ENCODE data around the gene DGKI. TPM values are rescaled to one million over a fixed set of nuclear protein-coding genes. Genes with fewer than 3 reads are reported as not detected.

The DGKI gene
- total and polyA plus RNA-seq, 4 donors, result 0.03 to 1.5 (median 0.33) TPM

DNA sequence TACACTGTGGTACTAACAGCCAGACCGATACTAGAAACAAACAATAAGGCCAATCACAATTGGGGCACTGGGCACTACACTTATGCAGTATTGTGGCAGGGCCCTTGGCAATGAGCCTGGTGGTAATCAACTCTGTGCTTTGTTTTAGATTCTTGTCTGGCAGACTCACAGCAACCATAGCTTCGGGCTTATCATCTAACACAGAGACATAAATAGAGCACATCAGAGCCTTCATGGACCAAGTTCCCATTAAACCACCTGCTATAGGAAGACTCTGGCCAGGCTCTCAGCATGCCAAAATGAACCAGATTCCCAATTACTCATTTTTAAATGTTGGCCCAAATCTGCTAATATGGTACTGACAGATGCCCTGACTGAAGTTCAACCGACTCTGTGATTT, 218.6 kb downstream of the DGKI start:
- no peak for ATAC-seq (ENCODE audit: insufficient read depth, low FRiP score)
- Histone ChIP-seq H3K36me3 (ENCODE audit: control insufficient read depth in 4 of 4, insufficient read depth in 4 of 4, low read length in 4 of 4) (no peaks in the 10 kb centered on the region), H3K9ac (ENCODE audit: insufficient read depth in 1 of 2, low read length in 2 of 2) (no peak overlapping the region), H3K4me3 (no peak overlapping the region), H3K27me3 (ENCODE audit: control insufficient read depth in 3 of 3, insufficient read depth in 3 of 3, low read length in 2 of 3) (no peaks in the 10 kb centered on the region), H3K9me3 (ENCODE audit: control insufficient read depth in 4 of 4, insufficient read depth in 3 of 4, low read length in 3 of 4) (no peaks in the 10 kb centered on the region), H3K4me1 (ENCODE audit: control insufficient read depth in 5 of 5, insufficient read depth in 5 of 5, low read length in 5 of 5) (no peaks in the 10 kb centered on the region), H3K27ac (ENCODE audit: low read depth in 1 of 2, low read length in 1 of 2) (no peak overlapping the region)
- 65 to 79% methylated on average over 3 of the region's 3 CpGs for WGBS, 2 donors
- DNase-seq, result no peak
- TF ChIP-seq, protein P1, sequence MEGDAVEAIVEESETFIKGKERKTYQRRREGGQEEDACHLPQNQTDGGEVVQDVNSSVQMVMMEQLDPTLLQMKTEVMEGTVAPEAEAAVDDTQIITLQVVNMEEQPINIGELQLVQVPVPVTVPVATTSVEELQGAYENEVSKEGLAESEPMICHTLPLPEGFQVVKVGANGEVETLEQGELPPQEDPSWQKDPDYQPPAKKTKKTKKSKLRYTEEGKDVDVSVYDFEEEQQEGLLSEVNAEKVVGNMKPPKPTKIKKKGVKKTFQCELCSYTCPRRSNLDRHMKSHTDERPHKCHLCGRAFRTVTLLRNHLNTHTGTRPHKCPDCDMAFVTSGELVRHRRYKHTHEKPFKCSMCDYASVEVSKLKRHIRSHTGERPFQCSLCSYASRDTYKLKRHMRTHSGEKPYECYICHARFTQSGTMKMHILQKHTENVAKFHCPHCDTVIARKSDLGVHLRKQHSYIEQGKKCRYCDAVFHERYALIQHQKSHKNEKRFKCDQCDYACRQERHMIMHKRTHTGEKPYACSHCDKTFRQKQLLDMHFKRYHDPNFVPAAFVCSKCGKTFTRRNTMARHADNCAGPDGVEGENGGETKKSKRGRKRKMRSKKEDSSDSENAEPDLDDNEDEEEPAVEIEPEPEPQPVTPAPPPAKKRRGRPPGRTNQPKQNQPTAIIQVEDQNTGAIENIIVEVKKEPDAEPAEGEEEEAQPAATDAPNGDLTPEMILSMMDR (IDR thresholded peaks at IDR 0.05; ENCODE audit: control extremely low read depth, extremely low read depth), result no peak

DNA sequence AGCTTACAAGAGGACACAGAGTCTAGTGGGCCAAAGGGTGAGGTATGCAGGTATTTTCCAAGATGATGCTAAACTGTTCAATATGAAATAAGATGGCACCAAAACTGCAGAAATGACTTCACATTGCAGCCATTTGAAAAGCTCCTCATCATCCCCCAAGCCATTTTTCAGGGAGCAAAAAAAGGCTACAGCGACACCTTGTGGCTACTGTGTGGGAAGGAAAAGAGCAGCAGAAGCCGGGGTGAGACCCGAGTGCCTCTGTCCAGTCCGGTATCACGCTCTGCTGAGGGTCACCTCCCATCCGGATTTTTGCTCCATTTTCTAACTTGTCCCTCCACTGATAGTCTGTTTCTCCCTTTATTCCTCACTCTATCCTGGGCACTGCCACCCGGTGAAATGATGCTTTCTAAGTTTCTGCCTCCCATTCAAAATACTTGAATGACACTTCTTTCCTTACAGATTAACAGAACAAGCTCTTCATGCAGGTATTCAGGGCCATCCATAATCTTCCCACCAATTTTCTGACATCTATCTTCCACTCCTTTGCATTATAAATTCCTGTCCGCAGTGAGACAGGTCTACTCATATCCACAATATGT, 220.2 kb downstream of the DGKI start:
- Histone ChIP-seq H3K4me1 (ENCODE audit: control insufficient read depth in 5 of 5, insufficient read depth in 5 of 5, low read length in 5 of 5) (no peaks in the 10 kb centered on the region), H3K27me3 (ENCODE audit: control insufficient read depth in 3 of 3, insufficient read depth in 3 of 3, low read length in 2 of 3) (no peaks in the 10 kb centered on the region), H3K27ac (ENCODE audit: low read depth in 1 of 2, low read length in 1 of 2) (no peak overlapping the region), H3K9ac (ENCODE audit: insufficient read depth in 1 of 2, low read length in 2 of 2) (no peak overlapping the region), H3K9me3 (ENCODE audit: control insufficient read depth in 4 of 4, insufficient read depth in 3 of 4, low read length in 3 of 4) (no peaks in the 10 kb centered on the region), H3K36me3 (ENCODE audit: control insufficient read depth in 4 of 4, insufficient read depth in 4 of 4, low read length in 4 of 4) (no peaks in the 10 kb centered on the region), H3K4me3 (no peak overlapping the region)
- ATAC-seq (ENCODE audit: insufficient read depth, low FRiP score), result peak; percentile 58
- TF ChIP-seq, protein P1 (IDR thresholded peaks at IDR 0.05; ENCODE audit: control extremely low read depth, extremely low read depth), result peak; percentile 39
- DNase-seq, result peak; percentile 55 to 67 (median 58)
- WGBS, 2 donors, result 19% methylated on average over 8 of the region's 8 CpGs

DNA sequence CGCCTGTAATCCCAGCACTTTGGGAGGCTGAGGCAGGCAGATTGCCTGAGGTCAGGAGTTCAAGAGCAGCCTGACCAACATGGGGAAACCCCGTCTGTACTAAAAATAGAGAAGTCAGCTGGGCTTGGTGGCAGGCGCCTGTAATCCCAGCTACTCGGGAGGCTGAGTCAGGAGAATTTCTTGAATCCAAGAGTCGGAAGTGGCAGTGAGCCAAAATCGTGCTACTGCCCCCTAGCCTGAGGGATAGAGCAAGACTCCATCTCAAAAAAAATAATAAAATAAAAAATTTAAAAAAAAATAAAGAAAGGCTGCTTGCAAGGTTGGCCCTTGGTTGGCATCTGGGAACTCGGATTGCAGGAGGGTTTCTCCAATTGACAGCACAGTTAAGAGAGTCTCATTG, 221.6 kb downstream of the DGKI start:
- H3K9me3 ChIP-seq (ENCODE audit: control insufficient read depth in 4 of 4, insufficient read depth in 3 of 4, low read length in 3 of 4), result no peaks in the 10 kb centered on the region
- H3K4me1 ChIP-seq (ENCODE audit: control insufficient read depth in 5 of 5, insufficient read depth in 5 of 5, low read length in 5 of 5), result no peaks in the 10 kb centered on the region
- H3K9ac ChIP-seq (ENCODE audit: insufficient read depth in 1 of 2, low read length in 2 of 2), result no peak overlapping the region
- no peaks in the 10 kb centered on the region for H3K36me3 ChIP-seq (ENCODE audit: control insufficient read depth in 4 of 4, insufficient read depth in 4 of 4, low read length in 4 of 4)
- DNase-seq (no peak), ATAC-seq (ENCODE audit: insufficient read depth, low FRiP score) (no peak)
- H3K27me3 ChIP-seq (ENCODE audit: control insufficient read depth in 3 of 3, insufficient read depth in 3 of 3, low read length in 2 of 3), result no peaks in the 10 kb centered on the region
- no peak overlapping the region for H3K27ac ChIP-seq (ENCODE audit: low read depth in 1 of 2, low read length in 1 of 2)
- 76 to 79% methylated on average over 7 of the region's 7 CpGs for WGBS, 2 donors
- TF ChIP-seq, protein P1 (IDR thresholded peaks at IDR 0.05; ENCODE audit: control extremely low read depth, extremely low read depth), result no peak
- no peak overlapping the region for H3K4me3 ChIP-seq

DNA sequence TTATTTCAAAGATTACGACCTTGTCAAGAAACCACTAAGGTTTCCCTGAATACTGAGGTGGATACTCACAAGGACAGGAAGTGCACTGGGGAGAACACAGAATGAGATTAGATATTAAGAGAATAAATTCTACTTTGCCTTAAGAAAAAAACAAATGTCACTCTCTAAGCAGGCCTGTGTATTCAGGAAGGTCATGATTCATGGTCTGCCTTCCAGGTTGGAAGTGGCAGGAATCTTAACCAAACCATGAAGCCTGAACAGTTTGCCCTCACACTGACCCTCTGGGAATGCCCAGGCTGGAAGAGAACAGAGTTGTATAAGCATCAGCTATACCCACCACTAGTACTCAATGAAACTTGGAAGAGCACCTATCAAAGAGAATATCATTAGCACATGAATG, 227.6 kb downstream of the DGKI start:
- 76 to 85% methylated on average over 1 of the region's 1 CpG for WGBS, 2 donors
- H3K36me3 ChIP-seq (ENCODE audit: control insufficient read depth in 4 of 4, insufficient read depth in 4 of 4, low read length in 4 of 4), result no peaks in the 10 kb centered on the region
- no peaks in the 10 kb centered on the region for H3K4me1 ChIP-seq (ENCODE audit: control insufficient read depth in 5 of 5, insufficient read depth in 5 of 5, low read length in 5 of 5)
- no peaks in the 10 kb centered on the region for H3K9me3 ChIP-seq (ENCODE audit: control insufficient read depth in 4 of 4, insufficient read depth in 3 of 4, low read length in 3 of 4)
- no peaks in the 10 kb centered on the region for H3K27me3 ChIP-seq (ENCODE audit: control insufficient read depth in 3 of 3, insufficient read depth in 3 of 3, low read length in 2 of 3)
- H3K9ac ChIP-seq (ENCODE audit: insufficient read depth in 1 of 2, low read length in 2 of 2), result no peak overlapping the region
- TF ChIP-seq, protein P1 (IDR thresholded peaks at IDR 0.05; ENCODE audit: control extremely low read depth, extremely low read depth), result no peak
- DNase-seq (no peak), ATAC-seq (ENCODE audit: insufficient read depth, low FRiP score) (no peak)
- H3K4me3 ChIP-seq, result no peak overlapping the region
- H3K27ac ChIP-seq (ENCODE audit: low read depth in 1 of 2, low read length in 1 of 2), result no peak overlapping the region

All from lung (tissue), 12 donors.